Osteocyte (in vitro differentiated cells): ENCODE measurements around the gene HOGA1. TPM values are rescaled to one million over a fixed set of nuclear protein-coding genes. Genes with fewer than 3 reads are reported as not detected.
A peak's percentile ranks its signal among the peaks of the same experiment; 100 is the strongest.
"Not testable (repeated sequence)": the region's sequence is repeated elsewhere in the genome, so short reads cannot be mapped to it uniquely, and the experiment has no call there.

Experiments used
- DNase-seq: peaks from one replicate; pipeline ENCODE4 v3.0.0; 2021; ENCODE audit warnings: mixed read lengths; ENCODE audit not compliant: unreplicated experiment; ENCODE audit errors: extremely low spot score
- H3K27ac Mint-ChIP-seq: one replicate; pipeline ENCODE4 v1.8.0; 2021; ENCODE audit warnings: mild to moderate bottlenecking, mixed read lengths; ENCODE audit not compliant: unreplicated experiment
- H3K27me3 Mint-ChIP-seq: one replicate; pipeline ENCODE4 v1.8.0; 2021; ENCODE audit warnings: mixed read lengths; ENCODE audit not compliant: unreplicated experiment
- H3K36me3 Mint-ChIP-seq: one replicate; pipeline ENCODE4 v1.8.0; 2021; ENCODE audit warnings: mixed read lengths; ENCODE audit not compliant: unreplicated experiment
- H3K4me1 Mint-ChIP-seq: one replicate; pipeline ENCODE4 v1.8.0; 2021; ENCODE audit warnings: mixed read lengths; ENCODE audit not compliant: unreplicated experiment
- H3K4me3 Mint-ChIP-seq: one replicate; pipeline ENCODE4 v1.8.0; 2021; ENCODE audit warnings: mild to moderate bottlenecking, moderate library complexity, mixed read lengths; ENCODE audit not compliant: unreplicated experiment
- H3K9me3 Mint-ChIP-seq: one replicate; pipeline ENCODE4 v1.8.0; 2021; ENCODE audit warnings: mixed read lengths; ENCODE audit not compliant: unreplicated experiment
- total RNA-seq: library from RNA; stranded (reverse); gene quantifications from 2 replicates; pipeline ENCODE4 v1.2.1, GENCODE V29; 2021
- TF ChIP-seq, protein P1 (sequence below): fragments of 200-600 bp; sonication (generic); IDR thresholded peaks from 2 replicates; pipeline ENCODE4 v1.5.0; 2021; ENCODE audit warnings: antibody characterized with exemption, mild to moderate bottlenecking, moderate library complexity

Gene HOGA1
- total RNA-seq, 1 donor from 2014 or later = not detected

DNA sequence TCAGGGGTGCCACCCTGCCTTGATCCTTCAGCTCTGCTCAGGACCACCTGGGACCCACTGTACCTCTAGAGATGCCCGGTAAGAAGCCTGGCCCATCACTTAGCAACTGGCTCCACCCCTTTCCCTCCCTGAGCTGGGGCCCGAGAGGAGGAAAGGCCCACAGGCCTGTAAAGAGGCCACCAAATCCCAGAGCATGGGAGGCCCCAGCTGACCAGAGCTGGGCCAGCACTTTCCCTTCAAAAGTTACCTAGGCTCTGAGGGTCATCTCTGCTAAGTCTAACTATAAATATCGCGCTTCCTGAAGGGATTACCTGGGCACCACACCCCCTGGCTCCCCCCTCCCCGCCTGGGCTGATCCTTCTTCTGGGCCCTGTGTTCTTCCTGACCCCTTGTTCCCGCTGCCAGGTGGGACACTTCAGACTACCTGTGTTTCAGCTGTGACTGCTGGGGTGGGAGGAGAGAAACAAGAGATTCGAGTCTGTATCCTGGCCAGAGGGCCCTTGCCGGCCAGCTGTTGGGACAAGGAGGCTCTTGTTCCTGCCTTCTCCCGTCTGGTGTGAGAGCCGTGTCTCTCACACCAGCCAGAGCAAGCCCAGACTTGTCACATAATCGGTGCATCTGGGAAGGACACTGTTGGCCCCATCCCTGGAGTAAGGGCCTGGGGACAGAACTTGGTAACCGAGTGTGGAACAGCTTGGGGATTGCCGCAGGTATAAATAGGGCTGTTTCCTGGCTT, 34.4 kb upstream of the HOGA1 start:
- Mint-ChIP-seq H3K4me3 (no peak overlapping the region), H3K9me3 (no peaks in the 10 kb centered on the region), H3K27me3 (no peaks in the 10 kb centered on the region), H3K27ac (peak overlapping the region; percentile 69), H3K36me3 (no peaks in the 10 kb centered on the region), H3K4me1 (peaks cover 37% of the 10 kb centered on the region)
- no peak for DNase-seq
- TF ChIP-seq, protein P1, sequence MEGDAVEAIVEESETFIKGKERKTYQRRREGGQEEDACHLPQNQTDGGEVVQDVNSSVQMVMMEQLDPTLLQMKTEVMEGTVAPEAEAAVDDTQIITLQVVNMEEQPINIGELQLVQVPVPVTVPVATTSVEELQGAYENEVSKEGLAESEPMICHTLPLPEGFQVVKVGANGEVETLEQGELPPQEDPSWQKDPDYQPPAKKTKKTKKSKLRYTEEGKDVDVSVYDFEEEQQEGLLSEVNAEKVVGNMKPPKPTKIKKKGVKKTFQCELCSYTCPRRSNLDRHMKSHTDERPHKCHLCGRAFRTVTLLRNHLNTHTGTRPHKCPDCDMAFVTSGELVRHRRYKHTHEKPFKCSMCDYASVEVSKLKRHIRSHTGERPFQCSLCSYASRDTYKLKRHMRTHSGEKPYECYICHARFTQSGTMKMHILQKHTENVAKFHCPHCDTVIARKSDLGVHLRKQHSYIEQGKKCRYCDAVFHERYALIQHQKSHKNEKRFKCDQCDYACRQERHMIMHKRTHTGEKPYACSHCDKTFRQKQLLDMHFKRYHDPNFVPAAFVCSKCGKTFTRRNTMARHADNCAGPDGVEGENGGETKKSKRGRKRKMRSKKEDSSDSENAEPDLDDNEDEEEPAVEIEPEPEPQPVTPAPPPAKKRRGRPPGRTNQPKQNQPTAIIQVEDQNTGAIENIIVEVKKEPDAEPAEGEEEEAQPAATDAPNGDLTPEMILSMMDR = no peak

DNA sequence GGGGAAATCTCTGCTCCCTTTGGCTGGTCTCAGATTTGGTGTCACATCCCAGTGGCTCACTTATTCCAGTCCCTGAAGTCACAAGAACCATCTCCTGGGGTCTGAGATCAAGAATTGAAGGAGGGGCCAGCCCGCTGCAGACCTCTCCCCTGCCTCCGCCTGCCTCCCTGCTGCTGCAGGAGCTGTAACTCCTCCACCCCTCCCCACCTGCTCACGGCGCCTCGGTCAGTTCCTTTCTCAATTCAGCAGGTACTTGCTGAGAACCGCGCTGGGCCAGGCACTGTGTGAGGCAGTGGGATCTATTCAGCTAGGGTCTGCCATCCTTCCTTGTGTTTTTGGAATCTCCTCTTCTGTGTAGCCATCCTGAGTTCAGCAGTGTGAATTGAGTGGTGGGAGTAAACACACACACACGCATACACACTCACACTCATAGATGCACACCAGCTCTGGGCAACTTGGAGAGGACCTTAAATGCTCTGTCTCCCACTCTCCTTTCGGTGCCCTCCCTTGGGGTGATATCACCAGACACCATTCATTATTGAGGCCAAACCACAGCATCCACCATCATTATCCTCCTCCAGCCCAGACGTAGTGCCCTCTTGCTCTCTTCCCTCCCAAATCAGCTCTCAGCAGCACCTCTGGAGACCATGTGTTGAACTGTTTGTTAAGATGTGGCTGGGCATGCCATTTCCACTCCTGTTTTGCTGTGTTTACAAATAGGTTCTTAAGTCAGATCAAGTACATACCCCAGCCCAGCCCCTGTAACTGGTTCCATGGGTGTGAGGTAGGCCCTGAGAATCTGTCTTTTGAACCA, 33.6 kb upstream of the HOGA1 start:
- DNase-seq = no peak
- Mint-ChIP-seq H3K4me3 (no peak overlapping the region), H3K9me3 (no peaks in the 10 kb centered on the region), H3K27ac (peak overlapping the region; percentile 69), H3K36me3 (peaks cover 3% of the 10 kb centered on the region), H3K4me1 (peaks cover 37% of the 10 kb centered on the region), H3K27me3 (no peaks in the 10 kb centered on the region)
- TF ChIP-seq, protein P1 = no peak

- Mint-ChIP-seq H3K36me3 (peaks cover 6% of the 10 kb centered on the region), H3K9me3 (peaks cover 4% of the 10 kb centered on the region), H3K4me3 (no peak overlapping the region), H3K27me3 (no peaks in the 10 kb centered on the region), H3K27ac (no peak overlapping the region), H3K4me1 (peaks cover 37% of the 10 kb centered on the region)
- TF ChIP-seq, protein P1 = no peak
- no peak for DNase-seq
Measured at GRCh38 chr10:97551271-97551670, 32.9 kb upstream of the HOGA1 start.

DNA sequence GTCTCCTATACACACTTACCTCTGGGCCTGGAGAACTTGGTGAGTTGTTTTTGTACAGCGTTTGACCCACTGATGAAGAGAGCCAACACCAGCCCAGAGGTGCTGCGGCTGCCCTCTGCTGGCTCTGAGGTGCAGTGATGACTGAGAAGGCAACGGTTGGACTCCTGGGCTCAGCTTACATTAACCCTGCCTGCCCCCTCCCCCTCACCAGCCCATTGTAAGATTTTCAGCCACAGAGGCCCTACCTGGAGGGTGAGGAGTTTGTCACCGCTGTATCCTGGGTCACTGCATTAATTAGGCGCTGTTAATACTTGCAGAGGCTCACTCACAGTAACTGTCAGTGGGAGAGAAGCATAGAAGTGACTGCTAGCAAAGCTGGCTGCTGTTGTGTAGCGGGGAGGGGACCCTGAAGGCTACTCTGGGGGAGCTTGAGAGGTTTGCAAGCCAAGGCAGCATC, 30.6 kb upstream of the HOGA1 start:
- peak overlapping the region; percentile 1 for H3K27ac Mint-ChIP-seq
- DNase-seq = no peak
- H3K4me1 Mint-ChIP-seq = peaks cover 22% of the 10 kb centered on the region
- H3K4me3 Mint-ChIP-seq = no peak overlapping the region
- TF ChIP-seq, protein P1 = peak; percentile 93
- H3K27me3 Mint-ChIP-seq = no peaks in the 10 kb centered on the region
- H3K36me3 Mint-ChIP-seq = peaks cover 6% of the 10 kb centered on the region
- peaks cover 4% of the 10 kb centered on the region for H3K9me3 Mint-ChIP-seq

GRCh38 chr10:97554336-97554735, 29.9 kb upstream of the HOGA1 start:
- not testable (repeated sequence) for H3K4me3 Mint-ChIP-seq, H3K27ac Mint-ChIP-seq, H3K9me3 Mint-ChIP-seq, H3K27me3 Mint-ChIP-seq, DNase-seq, H3K36me3 Mint-ChIP-seq
- peaks cover 18% of the 10 kb centered on the region for H3K4me1 Mint-ChIP-seq

GRCh38 chr10:97555541-97555940, 28.6 kb upstream of the HOGA1 start:
- not testable (repeated sequence) for H3K36me3 Mint-ChIP-seq, H3K27ac Mint-ChIP-seq, H3K9me3 Mint-ChIP-seq, H3K27me3 Mint-ChIP-seq, DNase-seq, H3K4me1 Mint-ChIP-seq, H3K4me3 Mint-ChIP-seq

DNA sequence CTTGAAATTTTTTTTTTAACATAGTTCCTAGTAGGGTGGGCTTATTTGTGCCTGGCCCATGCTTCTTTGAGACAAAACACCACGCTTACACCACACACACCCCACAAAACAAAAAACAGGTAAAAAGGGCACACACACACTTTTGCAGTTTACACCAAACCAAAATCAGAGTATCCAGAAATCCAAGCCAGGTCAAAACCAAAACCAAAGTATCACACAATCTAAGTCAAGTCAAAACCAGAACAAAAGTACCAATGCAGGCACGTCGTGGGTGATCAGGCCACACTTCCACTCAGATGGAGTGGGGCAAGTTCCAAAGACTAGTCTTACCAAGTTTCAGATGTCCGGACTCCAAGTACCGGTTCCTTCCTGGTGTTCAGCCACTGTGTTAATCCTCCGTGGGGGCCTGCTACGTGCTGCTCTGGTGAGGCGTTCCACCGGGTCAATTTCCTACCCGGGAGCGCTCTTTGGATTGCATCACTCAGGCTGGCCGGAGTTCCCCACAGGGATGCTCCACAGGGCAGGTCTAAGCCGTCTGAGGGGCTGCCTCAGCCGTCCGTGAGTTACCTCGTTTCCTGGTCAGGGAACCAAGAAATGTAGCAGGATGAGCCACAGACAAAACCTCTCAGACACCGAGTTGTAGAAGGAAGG, 23.3 kb upstream of the HOGA1 start:
- not testable (repeated sequence) for H3K4me3 Mint-ChIP-seq, H3K4me1 Mint-ChIP-seq, H3K9me3 Mint-ChIP-seq, DNase-seq, H3K27me3 Mint-ChIP-seq, H3K36me3 Mint-ChIP-seq
- H3K27ac Mint-ChIP-seq = peak overlapping the region; percentile 53
